GM10847 (cell line): Measurements from ENCODE around the gene PDLIM3.

Experiments used
- POLR2A ChIP-seq: IDR thresholded peaks from 2 replicates; pipeline ENCODE4 v1.6.1; 2011; ENCODE audit not compliant: insufficient read length; ENCODE audit errors: extremely low read depth

PDLIM3 gene

DNA sequence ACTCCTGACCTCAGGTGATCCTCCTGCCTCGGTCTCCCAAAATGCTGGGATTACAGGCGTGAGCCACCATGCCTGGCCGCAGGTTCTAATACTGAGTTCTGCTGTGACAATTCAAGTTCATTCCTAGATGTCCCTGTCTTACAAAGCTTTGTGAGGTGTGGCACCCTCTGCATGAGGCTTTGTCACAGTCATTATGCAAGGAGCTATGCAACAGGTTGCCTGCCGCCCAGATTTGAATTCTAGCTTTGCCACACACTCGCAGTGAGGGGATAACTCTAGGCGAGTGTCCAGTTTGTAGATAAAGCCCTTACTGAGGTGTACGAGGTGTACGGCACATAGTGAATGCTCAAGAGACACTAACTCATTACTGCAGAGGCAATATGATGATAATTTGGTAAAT, 67.3 kb downstream of the PDLIM3 start:
- no peak for TF ChIP-seq POLR2A

- no peak for TF ChIP-seq POLR2A
Measured at GRCh38 chr4:185467101-185467500, 68.2 kb downstream of the PDLIM3 start.

- no peak for TF ChIP-seq POLR2A
Measured at GRCh38 chr4:185465707-185466106, 69.6 kb downstream of the PDLIM3 start.

- TF ChIP-seq POLR2A = no peak
Measured at GRCh38 chr4:185464887-185465286, 70.4 kb downstream of the PDLIM3 start.

DNA sequence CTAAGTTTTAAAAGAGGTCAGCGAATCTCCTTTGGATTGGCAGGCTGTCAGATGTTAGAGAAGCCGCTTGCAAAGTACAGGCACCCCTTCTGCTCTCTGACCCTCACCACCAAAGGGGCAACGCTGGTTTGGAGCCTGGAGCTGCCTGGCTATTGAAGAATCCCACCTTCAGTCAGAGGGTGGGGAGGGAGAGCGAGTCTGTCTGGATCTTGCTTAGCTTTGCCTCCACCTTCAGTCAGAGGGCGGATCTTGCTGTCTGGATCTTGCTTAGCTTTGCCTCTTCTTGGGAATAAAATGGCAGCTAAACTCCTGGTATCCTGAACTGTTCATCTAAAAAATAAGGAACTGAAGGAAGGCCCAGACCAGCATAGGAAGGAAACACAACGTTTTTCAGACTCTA, 71.1 kb downstream of the PDLIM3 start:
- TF ChIP-seq POLR2A = no peak

DNA sequence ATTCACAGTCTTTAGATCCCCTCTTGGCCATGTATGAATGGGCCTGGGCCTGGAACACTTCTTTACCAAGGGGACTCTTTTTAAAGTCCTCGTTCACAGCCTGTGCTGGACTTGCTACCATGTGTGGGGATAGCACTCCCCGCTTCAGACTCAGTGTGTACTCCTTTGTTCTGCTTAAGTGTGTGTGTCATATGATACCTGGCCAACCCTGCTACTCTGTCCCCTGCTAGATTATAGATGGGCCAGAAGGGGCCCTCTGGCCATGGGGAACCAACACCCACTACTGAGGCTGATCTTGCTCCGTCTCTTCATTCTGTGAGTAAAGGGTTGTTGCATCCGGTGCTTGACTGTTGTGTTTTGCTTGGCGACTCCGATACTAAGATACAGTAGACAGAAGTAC, 71.8 kb downstream of the PDLIM3 start:
- no peak for TF ChIP-seq POLR2A

GRCh38 chr4:185461565-185461964, 73.7 kb downstream of the PDLIM3 start:
- no peak for TF ChIP-seq POLR2A

- TF ChIP-seq POLR2A = no peak
Measured at GRCh38 chr4:185457136-185457535, 78.2 kb downstream of the PDLIM3 start.

GRCh38 chr4:185456131-185456530, 79.2 kb downstream of the PDLIM3 start:
- no peak for TF ChIP-seq POLR2A
